Right lung (tissue), 5 donors: ENCODE data around the gene RBPMS2. TPM values are rescaled to one million over a fixed set of nuclear protein-coding genes. Genes with fewer than 3 reads are reported as not detected.
"Not testable (repeated sequence)": the region's sequence is repeated elsewhere in the genome, so short reads cannot be mapped to it uniquely, and the experiment has no call there.

ENCODE experiments used
- DNase-seq, 2 donors: peaks; one replicate each; pipeline ENCODE4 v3.0.0-alpha.2; 2013
- polyA plus RNA-seq, 5 donors: library from polyadenylated mRNA; unstranded; fragments of 120-200 nt; gene quantifications; one replicate each; pipeline versions ENCODE4 v1.2.1 to v1.2.3, GENCODE V29; 2013; ENCODE audit warnings: inconsistent platforms in 1 of 5, low replicate concordance in 1 of 5; ENCODE audit not compliant: insufficient read length in 5 of 5, insufficient read depth in 1 of 5

RBPMS2 gene
- polyA plus RNA-seq, 5 donors, result 6.1 to 10.5 (median 7.6) TPM

- DNase-seq, result no peak
Measured at GRCh38 chr15:64754663-64755426, 20.5 kb downstream of the RBPMS2 start.

- DNase-seq, result no peak
Measured at GRCh38 chr15:64753480-64754185, 21.8 kb downstream of the RBPMS2 start.

- no peak for DNase-seq
Measured at GRCh38 chr15:64751464-64751863, 23.9 kb downstream of the RBPMS2 start.

- no peak for DNase-seq
Measured at GRCh38 chr15:64749999-64750657, 25.3 kb downstream of the RBPMS2 start.

GRCh38 chr15:64749167-64749566 lies 26.2 kb downstream of the RBPMS2 start:
- no peak for DNase-seq

- DNase-seq, result no peak
Measured at GRCh38 chr15:64748251-64748650, 27.1 kb downstream of the RBPMS2 start.

- DNase-seq, result no peak
Measured at GRCh38 chr15:64747578-64747977, 27.8 kb downstream of the RBPMS2 start.

GRCh38 chr15:64746921-64747320 lies 28.5 kb downstream of the RBPMS2 start:
- no peak for DNase-seq

- DNase-seq, result no peak
Measured at GRCh38 chr15:64746356-64746755, 29.0 kb downstream of the RBPMS2 start.

- DNase-seq, result no peak
Measured at GRCh38 chr15:64743691-64744090, 31.7 kb downstream of the RBPMS2 start.

GRCh38 chr15:64742921-64743320 lies 32.5 kb downstream of the RBPMS2 start:
- DNase-seq, result no peak

GRCh38 chr15:64742385-64742784 lies 33.0 kb downstream of the RBPMS2 start:
- no peak for DNase-seq

GRCh38 chr15:64741708-64742107 lies 33.7 kb downstream of the RBPMS2 start:
- not testable (repeated sequence) for DNase-seq

GRCh38 chr15:64740311-64741170 lies 34.8 kb downstream of the RBPMS2 start:
- peak; percentile 66 for DNase-seq

GRCh38 chr15:64739577-64740143 lies 35.7 kb downstream of the RBPMS2 start:
- peak; percentile 51 to 56 for DNase-seq

GRCh38 chr15:64739156-64739555 lies 36.2 kb downstream of the RBPMS2 start:
- DNase-seq, result peak in 1 of 2 donors; percentile 54

- no peak for DNase-seq
Measured at GRCh38 chr15:64738226-64739095, 36.9 kb downstream of the RBPMS2 start.

- DNase-seq, result no peak
Measured at GRCh38 chr15:64732156-64732860, 43.1 kb downstream of the RBPMS2 start.

GRCh38 chr15:64731805-64732151 lies 43.6 kb downstream of the RBPMS2 start:
- no peak for DNase-seq
